ENCODE data around the gene SLC23A3. TPM values are rescaled to one million over a fixed set of nuclear protein-coding genes. Genes with fewer than 3 reads are reported as not detected.

SLC23A3 gene
- total and polyA plus RNA-seq, 4 donors, result 0.23 to 2.4 (median 0.66) TPM

DNA sequence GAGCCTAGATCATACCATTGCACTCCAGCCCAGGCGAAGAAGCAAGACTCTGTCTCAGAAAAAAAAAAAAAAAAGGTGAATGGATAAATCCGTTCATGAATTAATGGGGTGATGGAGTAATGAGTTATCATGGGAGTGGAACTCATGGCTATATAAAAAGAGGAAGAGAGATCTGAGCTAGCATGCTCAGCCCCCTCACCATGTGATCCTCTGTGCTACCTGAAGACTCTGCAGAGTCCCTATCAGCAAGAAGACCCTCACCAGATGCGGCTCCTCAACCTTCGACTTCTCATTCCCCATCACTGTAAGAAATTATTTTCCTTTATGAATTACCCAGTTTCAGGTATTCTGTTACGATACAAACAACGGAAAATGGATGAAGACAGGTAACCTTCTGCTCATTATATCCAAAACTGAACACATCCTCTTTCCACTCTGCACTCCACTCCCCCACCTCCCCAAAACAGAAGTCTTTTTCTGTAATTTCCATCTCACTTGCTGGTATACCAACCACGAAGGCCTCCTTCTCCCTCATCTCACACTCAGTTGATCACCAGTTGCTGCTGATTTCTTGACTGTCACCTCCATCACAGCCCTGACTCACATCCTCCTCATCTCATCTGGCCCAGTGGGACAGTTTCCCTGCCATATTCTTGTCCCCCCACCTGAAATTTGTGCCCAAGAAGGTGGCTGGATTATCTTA lies 17.1 kb upstream of the SLC23A3 start:
- H3K36me3 ChIP-seq (ENCODE audit: control insufficient read depth in 4 of 4, insufficient read depth in 3 of 4, low read depth in 1 of 4, low read length in 3 of 4), result peaks cover 14 to 28% (median 22%) of the 10 kb centered on the region in 4 donors
- no peak overlapping the region for H3K27ac ChIP-seq (ENCODE audit: low read depth in 1 of 2, low read length in 2 of 2)
- WGBS, result 94% methylated on average over 7 of the region's 7 CpGs
- H3K4me3 ChIP-seq (ENCODE audit: low read depth in 1 of 3, low read length in 3 of 3), result no peak overlapping the region
- H3K9ac ChIP-seq (ENCODE audit: low read depth in 1 of 2, low read length in 2 of 2), result no peak overlapping the region
- no peaks in the 10 kb centered on the region for H3K4me1 ChIP-seq (ENCODE audit: control insufficient read depth in 4 of 4, insufficient read depth in 4 of 4, low read length in 3 of 4)
- no peaks in the 10 kb centered on the region for H3K27me3 ChIP-seq (ENCODE audit: control insufficient read depth in 4 of 4, insufficient read depth in 4 of 4, low read length in 3 of 4)
- DNase-seq (ENCODE audit: low spot score), result peak; percentile 21
- no peak for TF ChIP-seq SP1 (IDR thresholded peaks at IDR 0.05)
- TF ChIP-seq FOXA1 (IDR thresholded peaks at IDR 0.05), result no peak
- TF ChIP-seq, protein P1, sequence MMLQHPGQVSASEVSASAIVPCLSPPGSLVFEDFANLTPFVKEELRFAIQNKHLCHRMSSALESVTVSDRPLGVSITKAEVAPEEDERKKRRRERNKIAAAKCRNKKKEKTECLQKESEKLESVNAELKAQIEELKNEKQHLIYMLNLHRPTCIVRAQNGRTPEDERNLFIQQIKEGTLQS (IDR thresholded peaks at IDR 0.05), result no peak
- TF ChIP-seq, protein P2, sequence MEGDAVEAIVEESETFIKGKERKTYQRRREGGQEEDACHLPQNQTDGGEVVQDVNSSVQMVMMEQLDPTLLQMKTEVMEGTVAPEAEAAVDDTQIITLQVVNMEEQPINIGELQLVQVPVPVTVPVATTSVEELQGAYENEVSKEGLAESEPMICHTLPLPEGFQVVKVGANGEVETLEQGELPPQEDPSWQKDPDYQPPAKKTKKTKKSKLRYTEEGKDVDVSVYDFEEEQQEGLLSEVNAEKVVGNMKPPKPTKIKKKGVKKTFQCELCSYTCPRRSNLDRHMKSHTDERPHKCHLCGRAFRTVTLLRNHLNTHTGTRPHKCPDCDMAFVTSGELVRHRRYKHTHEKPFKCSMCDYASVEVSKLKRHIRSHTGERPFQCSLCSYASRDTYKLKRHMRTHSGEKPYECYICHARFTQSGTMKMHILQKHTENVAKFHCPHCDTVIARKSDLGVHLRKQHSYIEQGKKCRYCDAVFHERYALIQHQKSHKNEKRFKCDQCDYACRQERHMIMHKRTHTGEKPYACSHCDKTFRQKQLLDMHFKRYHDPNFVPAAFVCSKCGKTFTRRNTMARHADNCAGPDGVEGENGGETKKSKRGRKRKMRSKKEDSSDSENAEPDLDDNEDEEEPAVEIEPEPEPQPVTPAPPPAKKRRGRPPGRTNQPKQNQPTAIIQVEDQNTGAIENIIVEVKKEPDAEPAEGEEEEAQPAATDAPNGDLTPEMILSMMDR (IDR thresholded peaks at IDR 0.05; ENCODE audit: low read depth, low read length, missing input control), result no peak
- H3K9me3 ChIP-seq (ENCODE audit: control insufficient read depth in 4 of 4, low read length in 3 of 4), result no peaks in the 10 kb centered on the region

DNA sequence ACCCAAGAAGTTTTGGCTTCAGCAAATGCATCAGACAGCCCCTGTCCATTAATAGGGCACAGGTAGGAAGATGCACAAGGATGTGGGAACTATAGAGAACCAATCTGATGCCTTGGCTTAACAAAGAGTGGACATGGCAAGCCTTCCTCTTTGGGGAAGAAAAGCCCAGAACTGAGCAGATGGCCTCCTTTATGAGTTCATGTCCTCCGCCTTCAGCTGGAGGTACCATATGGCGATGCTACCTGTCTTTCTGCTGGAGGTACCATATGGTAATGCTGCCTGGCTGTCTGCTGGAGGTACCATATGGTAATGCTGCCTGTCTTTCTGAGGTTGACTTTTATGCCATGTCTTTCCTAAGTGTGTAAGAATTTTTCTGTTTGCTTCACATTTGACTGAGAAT lies 14.3 kb upstream of the SLC23A3 start:
- Histone ChIP-seq H3K9ac (ENCODE audit: low read depth in 1 of 2, low read length in 2 of 2) (no peak overlapping the region), H3K4me3 (ENCODE audit: low read depth in 1 of 3, low read length in 3 of 3) (no peak overlapping the region), H3K27me3 (ENCODE audit: control insufficient read depth in 4 of 4, insufficient read depth in 4 of 4, low read length in 3 of 4) (no peaks in the 10 kb centered on the region), H3K27ac (ENCODE audit: low read depth in 1 of 2, low read length in 2 of 2) (no peak overlapping the region), H3K36me3 (ENCODE audit: control insufficient read depth in 4 of 4, insufficient read depth in 3 of 4, low read depth in 1 of 4, low read length in 3 of 4) (peaks cover 16 to 48% (median 38%) of the 10 kb centered on the region in 4 donors), H3K9me3 (ENCODE audit: control insufficient read depth in 4 of 4, low read length in 3 of 4) (no peaks in the 10 kb centered on the region), H3K4me1 (ENCODE audit: control insufficient read depth in 4 of 4, insufficient read depth in 4 of 4, low read length in 3 of 4) (peaks cover 0 to 9% (median 6%) of the 10 kb centered on the region in 4 donors)
- 97% methylated on average over 2 of the region's 2 CpGs for WGBS
- DNase-seq (ENCODE audit: low spot score), result peak; percentile 20
- TF ChIP-seq TAF1 (conservative IDR thresholded peaks at IDR 0.05), result no peak
- TF ChIP-seq, protein P1 (IDR thresholded peaks at IDR 0.05), result no peak
- no peak for TF ChIP-seq FOXA1 (IDR thresholded peaks at IDR 0.05)
- no peak for TF ChIP-seq HNF4A (conservative IDR thresholded peaks at IDR 0.05)
- TF ChIP-seq, protein P3, sequence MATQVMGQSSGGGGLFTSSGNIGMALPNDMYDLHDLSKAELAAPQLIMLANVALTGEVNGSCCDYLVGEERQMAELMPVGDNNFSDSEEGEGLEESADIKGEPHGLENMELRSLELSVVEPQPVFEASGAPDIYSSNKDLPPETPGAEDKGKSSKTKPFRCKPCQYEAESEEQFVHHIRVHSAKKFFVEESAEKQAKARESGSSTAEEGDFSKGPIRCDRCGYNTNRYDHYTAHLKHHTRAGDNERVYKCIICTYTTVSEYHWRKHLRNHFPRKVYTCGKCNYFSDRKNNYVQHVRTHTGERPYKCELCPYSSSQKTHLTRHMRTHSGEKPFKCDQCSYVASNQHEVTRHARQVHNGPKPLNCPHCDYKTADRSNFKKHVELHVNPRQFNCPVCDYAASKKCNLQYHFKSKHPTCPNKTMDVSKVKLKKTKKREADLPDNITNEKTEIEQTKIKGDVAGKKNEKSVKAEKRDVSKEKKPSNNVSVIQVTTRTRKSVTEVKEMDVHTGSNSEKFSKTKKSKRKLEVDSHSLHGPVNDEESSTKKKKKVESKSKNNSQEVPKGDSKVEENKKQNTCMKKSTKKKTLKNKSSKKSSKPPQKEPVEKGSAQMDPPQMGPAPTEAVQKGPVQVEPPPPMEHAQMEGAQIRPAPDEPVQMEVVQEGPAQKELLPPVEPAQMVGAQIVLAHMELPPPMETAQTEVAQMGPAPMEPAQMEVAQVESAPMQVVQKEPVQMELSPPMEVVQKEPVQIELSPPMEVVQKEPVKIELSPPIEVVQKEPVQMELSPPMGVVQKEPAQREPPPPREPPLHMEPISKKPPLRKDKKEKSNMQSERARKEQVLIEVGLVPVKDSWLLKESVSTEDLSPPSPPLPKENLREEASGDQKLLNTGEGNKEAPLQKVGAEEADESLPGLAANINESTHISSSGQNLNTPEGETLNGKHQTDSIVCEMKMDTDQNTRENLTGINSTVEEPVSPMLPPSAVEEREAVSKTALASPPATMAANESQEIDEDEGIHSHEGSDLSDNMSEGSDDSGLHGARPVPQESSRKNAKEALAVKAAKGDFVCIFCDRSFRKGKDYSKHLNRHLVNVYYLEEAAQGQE (IDR thresholded peaks at IDR 0.05), result no peak
- no peak for TF ChIP-seq HNF4G (IDR thresholded peaks at IDR 0.05)
- no peak for TF ChIP-seq RAD21 (IDR thresholded peaks at IDR 0.05)
- no peak for TF ChIP-seq GABPA (IDR thresholded peaks at IDR 0.05 in 1 of 2, conservative IDR thresholded peaks at IDR 0.05 in 1 of 2)
- no peak for TF ChIP-seq EGR1 (IDR thresholded peaks at IDR 0.05; ENCODE audit: low read depth in 2 of 2)
- TF ChIP-seq, protein P4, sequence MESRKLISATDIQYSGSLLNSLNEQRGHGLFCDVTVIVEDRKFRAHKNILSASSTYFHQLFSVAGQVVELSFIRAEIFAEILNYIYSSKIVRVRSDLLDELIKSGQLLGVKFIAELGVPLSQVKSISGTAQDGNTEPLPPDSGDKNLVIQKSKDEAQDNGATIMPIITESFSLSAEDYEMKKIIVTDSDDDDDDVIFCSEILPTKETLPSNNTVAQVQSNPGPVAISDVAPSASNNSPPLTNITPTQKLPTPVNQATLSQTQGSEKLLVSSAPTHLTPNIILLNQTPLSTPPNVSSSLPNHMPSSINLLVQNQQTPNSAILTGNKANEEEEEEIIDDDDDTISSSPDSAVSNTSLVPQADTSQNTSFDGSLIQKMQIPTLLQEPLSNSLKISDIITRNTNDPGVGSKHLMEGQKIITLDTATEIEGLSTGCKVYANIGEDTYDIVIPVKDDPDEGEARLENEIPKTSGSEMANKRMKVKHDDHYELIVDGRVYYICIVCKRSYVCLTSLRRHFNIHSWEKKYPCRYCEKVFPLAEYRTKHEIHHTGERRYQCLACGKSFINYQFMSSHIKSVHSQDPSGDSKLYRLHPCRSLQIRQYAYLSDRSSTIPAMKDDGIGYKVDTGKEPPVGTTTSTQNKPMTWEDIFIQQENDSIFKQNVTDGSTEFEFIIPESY (IDR thresholded peaks at IDR 0.05), result no peak
- no peak for TF ChIP-seq RXRA (IDR thresholded peaks at IDR 0.05)
- no peak for TF ChIP-seq NR2F2 (IDR thresholded peaks at IDR 0.05)
